BJ (cell line): ENCODE results near the gene FGGY. TPM values are rescaled to one million over a fixed set of nuclear protein-coding genes. Genes with fewer than 3 reads are reported as not detected.

Experiments
- CTCF ChIA-PET: fragments of 350-600 bp; formaldehyde crosslinking; extraction: SDS; loops from one replicate; lab custom pipeline; 2021; ENCODE audit warnings: antibody characterized with exemption, inconsistent platforms; lab: Yijun Ruan, JAX
- POLR2A ChIA-PET: fragments of 300-600 bp; sonication (Branson Sonifier 250); formaldehyde crosslinking; extraction: SDS; loops from one replicate; lab custom pipeline; 2021; ENCODE audit warnings: antibody characterized with exemption; lab: Charles Lee
- DNase-seq: peaks from one replicate; pipeline ENCODE4 v3.0.0-alpha.2; 2011; ENCODE audit warnings: low read depth
- H3K27me3 ChIP-seq: 2 replicates; pipeline ENCODE4 v1.6.0; 2011; ENCODE audit warnings: low read length; ENCODE audit not compliant: control insufficient read depth, insufficient read depth
- H3K36me3 ChIP-seq: 2 replicates; pipeline ENCODE4 v1.5.1; 2011; ENCODE audit warnings: low read length; ENCODE audit not compliant: control insufficient read depth, insufficient read depth
- H3K4me3 ChIP-seq: 2 replicates; pipeline ENCODE4 v1.5.1; 2011; ENCODE audit warnings: low read depth, mild to moderate bottlenecking, control low read depth, low read length
- polyA plus RNA-seq: library from polyadenylated mRNA; depleted of rRNA; stranded (reverse); fragments of >200 nt; gene quantifications from 2 replicates; pipeline ENCODE4 v1.2.3, GENCODE V29; 2011
- small RNA-seq: library from RNA; depleted of rRNA; stranded (forward); fragments of <200 nt; gene quantifications from one replicate; pipeline ENCODE3, GENCODE V24; 2012; ENCODE audit warnings: low replicate concordance, low read depth; ENCODE audit not compliant: insufficient read length
- TF ChIP-seq, protein P1 (sequence below): IDR thresholded peaks from 2 replicates; pipeline ENCODE4 v1.5.1; 2011; ENCODE audit warnings: low read depth, mild to moderate bottlenecking, control low read depth, inconsistent platforms, low read length, moderate library complexity; ENCODE audit not compliant: insufficient read depth

FGGY gene
- polyA plus RNA-seq, 1 experiment: 9.9 TPM

DNA sequence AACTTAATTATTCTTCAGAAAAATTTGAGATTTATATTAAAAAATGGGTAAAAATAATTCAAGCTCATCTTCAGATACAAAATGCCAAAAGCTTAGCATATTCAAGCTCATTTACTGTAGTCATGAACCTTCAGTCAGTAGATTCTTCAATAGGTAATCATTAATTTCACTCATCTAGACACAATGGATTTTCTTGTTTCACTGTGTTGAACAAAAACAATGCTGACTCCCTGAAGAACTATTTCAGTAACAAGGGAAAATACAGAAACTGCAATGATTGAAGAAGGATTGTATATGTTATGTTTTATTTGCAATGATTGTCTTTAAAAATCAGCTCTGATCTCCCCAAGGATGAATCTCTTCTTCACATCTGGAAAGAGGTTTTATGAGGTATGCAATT is 508.7 kb downstream of the FGGY start:
- no peak for DNase-seq
- TF ChIP-seq, protein P1, sequence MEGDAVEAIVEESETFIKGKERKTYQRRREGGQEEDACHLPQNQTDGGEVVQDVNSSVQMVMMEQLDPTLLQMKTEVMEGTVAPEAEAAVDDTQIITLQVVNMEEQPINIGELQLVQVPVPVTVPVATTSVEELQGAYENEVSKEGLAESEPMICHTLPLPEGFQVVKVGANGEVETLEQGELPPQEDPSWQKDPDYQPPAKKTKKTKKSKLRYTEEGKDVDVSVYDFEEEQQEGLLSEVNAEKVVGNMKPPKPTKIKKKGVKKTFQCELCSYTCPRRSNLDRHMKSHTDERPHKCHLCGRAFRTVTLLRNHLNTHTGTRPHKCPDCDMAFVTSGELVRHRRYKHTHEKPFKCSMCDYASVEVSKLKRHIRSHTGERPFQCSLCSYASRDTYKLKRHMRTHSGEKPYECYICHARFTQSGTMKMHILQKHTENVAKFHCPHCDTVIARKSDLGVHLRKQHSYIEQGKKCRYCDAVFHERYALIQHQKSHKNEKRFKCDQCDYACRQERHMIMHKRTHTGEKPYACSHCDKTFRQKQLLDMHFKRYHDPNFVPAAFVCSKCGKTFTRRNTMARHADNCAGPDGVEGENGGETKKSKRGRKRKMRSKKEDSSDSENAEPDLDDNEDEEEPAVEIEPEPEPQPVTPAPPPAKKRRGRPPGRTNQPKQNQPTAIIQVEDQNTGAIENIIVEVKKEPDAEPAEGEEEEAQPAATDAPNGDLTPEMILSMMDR: no peak
- Histone ChIP-seq H3K36me3 (no peaks in the 10 kb centered on the region), H3K4me3 (no peak overlapping the region), H3K27me3 (peaks cover 4% of the 10 kb centered on the region; the same call in 1 of the 2 replicates)
- CTCF ChIA-PET: no interaction called here
- POLR2A ChIA-PET: no interaction called here

Small RNA genes within 50 kb of the gene (small RNA-seq; reads per million reads assigned to genes)
- not detected for gene MIR4711
